Measurements from ENCODE around the gene FRMD8.

GRCh38 chr11:65352783-65353182, 33.7 kb upstream of the FRMD8 start:
- TF ChIP-seq CTCF (IDR thresholded peaks at IDR 0.05) (no peak), POLR2A (IDR thresholded peaks at IDR 0.05) (no peak), POLR2AphosphoS5 (IDR thresholded peaks at IDR 0.05; ENCODE audit: insufficient read depth in 1 of 2, low read depth in 1 of 2) (no peak)
